ENCODE measurements around the gene FANCE. TPM values are rescaled to one million over a fixed set of nuclear protein-coding genes. Genes with fewer than 3 reads are reported as not detected.
A peak's percentile ranks its signal among the peaks of the same experiment; 100 is the strongest.

Gene FANCE, protein sequence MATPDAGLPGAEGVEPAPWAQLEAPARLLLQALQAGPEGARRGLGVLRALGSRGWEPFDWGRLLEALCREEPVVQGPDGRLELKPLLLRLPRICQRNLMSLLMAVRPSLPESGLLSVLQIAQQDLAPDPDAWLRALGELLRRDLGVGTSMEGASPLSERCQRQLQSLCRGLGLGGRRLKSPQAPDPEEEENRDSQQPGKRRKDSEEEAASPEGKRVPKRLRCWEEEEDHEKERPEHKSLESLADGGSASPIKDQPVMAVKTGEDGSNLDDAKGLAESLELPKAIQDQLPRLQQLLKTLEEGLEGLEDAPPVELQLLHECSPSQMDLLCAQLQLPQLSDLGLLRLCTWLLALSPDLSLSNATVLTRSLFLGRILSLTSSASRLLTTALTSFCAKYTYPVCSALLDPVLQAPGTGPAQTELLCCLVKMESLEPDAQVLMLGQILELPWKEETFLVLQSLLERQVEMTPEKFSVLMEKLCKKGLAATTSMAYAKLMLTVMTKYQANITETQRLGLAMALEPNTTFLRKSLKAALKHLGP
- 14.7 TPM for total RNA-seq

DNA sequence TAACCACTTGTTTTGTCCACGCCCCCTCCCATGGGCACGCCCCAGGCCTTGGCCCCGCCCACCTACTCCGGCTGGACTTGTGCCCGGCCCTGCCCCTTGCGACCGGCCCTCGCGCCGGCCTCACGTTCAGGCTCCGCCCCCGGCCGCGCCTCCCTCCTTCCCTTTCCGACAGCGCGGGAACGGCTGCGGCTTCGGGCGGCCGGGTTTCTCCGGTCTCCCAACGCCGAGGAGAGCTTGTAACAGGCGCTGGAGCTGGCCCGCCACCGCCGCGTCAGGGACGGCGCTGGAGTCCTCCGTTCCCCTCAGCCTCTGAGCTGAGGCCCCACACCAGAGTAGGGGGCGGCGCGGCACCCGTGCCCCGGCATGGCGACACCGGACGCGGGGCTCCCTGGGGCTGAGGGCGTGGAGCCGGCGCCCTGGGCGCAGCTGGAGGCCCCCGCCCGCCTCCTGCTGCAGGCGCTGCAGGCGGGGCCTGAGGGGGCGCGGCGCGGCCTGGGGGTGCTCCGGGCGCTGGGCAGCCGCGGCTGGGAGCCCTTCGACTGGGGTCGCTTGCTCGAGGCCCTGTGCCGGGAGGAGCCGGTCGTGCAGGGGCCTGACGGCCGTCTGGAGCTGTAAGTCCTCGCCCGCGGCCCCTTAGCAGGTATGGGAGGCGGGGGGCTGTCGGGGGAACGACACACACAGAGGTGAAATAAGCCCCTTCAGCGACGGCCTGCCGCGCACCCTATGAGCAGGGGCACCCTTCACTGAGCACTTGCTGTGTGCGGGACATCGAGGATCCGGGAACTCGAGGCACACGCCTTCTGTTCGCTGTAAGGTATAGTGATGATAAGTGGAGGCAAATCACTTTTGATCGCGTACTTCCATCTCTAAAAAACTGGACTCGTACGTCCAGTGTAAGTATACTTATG lies at the start of gene FANCE:
Gene FANCE (plus strand): TSS at position 156 of the 908 bp plus-strand sequence. CDS start 208 bp downstream, at position 364.
- peak; percentile 97 for DNase-seq

DNA sequence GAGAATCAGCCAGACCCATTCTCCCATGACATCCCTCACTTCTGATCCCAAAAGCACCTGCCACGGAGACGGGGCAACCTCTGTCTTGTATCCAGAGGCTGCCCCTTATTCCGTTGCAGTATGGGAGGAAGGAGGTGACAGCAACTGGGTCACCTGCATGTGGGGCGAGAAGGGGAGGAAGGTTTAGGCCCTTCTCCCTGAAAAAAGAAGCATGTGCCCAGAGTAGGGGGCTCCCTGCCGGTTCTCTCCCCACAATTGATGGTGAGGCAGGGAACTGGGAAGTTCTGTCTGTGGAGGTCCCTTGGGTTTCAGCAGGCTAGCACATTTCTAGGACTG lies 49.3 kb upstream of the FANCE start:
- no peak for DNase-seq

DNA sequence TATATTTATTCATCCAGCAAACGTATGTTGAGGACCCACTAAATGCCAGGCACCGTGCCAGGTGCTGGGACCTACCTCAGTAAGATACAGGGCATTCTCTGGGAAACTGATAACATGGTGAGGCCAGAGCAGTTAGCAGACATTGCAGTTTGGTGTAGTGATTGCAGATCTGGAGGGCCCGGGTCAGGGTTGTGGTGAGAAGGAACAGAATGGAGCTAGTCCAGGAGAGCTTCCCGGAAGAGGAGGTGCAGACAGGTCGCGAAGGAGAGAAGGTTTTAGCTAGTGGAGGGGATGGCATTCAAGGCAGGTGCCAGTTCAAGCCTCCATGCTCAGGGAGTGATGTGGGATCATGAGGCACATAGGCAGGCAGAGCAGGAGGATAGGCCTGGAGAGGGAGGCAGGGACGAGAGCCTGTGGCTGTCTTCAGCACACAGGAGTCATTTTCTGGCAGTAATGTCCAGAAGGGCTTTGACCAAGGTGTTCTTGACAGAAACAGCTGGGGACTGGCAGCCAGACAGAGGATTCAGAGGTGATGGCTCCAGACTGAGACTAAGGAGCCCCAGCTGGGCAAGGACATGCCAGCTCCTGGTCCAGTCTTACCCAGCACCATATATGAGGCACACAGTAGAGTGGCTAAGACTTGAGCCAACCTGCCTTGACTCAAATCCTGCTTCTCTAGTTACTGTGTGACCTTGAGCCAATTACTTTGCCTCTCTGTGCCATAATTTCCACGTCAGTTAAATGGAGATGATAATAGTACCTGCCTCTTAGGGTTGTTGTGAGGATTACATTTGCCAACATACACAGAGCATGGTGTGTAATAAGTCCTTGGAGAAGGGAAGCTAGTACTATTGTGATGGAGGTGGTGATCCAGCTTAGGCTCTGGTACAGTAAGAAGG lies 48.3 kb upstream of the FANCE start:
- DNase-seq = no peak

DNA sequence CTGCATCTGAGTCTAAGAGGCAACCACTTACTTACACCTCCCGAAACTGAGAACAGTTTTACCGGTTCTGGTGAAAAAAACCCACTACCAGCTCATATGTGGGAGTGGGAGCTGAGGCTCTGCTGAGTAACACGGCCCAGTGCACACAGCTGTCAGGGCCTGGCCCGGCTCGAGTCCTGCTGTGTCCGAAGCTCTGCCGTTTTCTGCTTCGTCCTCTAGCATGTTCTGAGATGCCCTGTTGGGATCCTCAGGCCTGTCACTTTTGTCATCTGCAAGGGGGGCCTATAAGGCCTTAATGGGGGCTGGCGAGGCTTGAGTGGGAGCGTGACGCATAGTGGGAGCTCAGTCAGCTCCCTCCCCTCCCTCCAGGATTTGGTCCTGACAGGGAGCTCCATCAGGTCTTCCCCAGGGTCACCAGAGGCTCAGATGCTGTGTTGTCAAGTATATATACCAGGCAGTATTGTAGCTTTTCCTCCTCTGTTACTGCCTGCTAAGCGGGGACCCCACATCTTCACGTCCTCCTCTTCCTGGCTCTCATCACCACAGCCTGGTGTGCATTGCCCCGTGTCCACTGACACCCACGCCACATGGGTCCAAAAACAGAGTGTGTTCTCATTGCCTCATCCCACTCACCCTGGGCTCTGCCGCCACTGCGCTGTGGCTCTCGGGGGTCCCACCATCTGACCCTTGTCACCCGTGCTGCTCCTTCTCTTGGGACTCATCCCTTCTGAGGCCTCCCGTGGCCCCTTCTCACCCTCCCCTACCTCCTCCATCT lies 45.2 kb upstream of the FANCE start:
- no peak for DNase-seq

DNA sequence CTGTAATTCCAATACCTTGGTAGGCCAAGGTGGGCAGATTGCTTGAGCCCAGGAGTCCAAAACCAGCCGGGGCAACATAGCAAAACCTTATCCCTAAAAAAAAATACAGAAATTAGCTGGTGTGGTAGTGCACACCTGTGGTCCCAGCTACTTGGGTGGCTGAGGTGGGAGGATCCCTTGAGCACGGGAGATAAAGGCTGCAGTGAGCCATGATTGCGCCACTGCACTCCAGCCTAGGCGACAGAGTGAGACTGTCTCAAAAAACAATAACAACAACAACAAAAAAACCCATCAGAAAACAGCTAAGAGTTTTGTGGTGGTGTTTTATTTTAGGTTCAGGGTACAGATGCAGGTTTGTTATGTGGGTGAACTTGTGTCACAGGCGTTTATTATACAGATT lies 42.9 kb upstream of the FANCE start:
- no peak for DNase-seq

DNA sequence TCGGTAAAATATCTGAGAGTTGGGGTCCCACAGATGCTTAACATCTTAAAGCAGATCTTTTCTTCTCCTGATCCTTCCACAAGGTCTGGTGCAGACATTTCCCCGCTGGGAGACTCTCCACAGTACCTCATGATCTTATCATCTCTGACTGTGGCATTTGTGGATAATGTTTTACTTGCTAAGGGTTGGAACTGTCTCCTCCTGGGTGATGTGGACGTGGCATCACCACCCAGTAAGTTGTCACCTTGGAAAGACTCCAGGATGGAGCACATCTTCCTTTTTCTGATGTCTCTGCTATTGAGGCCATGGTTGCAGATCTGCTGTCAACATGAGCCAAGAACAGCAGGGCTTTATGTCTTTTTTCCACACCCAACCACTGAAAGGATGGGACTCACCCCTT lies 42.0 kb upstream of the FANCE start:
- no peak for DNase-seq

DNA sequence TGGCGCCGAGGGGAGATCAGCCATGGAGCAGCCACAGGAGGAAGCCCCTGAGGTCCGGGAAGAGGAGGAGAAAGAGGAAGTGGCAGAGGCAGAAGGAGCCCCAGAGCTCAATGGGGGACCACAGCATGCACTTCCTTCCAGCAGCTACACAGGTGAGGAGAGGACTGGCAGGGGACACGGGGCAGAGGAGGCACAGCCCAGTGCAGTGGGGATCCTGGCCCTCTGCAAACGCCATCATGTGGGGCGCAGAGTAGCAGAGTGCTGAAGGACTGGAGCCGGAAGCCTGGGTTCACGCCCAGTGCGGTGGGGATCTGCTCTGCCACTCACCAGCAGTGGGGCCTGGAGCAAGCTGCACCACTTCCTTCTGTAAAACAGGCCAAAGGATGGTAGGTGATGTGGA lies 41.1 kb upstream of the FANCE start:
- no peak for DNase-seq

DNA sequence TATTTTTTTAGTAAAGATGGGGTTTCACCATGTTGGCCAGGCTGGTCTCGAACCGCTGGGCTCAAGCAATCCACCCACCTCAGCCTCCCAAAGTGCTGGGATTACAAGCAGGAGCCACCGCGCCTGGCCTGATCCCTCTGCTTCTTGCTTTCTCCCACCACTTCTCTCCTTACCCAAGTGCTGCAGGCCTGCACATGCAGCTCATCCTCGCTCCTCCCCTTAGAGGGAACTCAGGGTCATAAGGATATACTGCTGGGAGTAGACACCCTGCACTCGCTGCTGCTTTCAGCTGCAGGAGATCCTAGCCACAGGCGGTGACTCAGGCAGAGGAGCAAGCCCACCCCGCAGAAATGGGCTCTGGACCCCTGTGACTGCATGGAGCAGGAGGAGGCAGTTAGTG lies 40.0 kb upstream of the FANCE start:
- DNase-seq = no peak

DNA sequence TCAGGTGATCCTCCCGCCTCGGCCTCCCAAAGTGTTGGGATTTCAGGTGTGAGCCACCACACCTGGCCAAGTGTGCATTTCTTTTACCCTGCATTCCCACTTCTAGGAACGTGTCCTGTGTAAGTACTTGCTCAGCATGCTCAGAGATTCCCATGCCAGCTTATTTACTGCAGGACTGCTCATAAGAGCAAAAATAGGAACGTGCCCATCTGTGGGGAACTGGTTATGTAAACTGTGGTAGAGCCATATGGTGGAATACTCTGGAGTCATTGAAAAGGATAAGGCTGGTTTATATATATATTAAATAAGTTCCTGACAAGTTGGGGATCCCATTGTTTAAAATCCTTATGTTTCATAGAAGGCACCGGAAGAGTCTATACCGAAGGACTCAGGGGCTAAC lies 38.2 kb upstream of the FANCE start:
- no peak for DNase-seq

DNA sequence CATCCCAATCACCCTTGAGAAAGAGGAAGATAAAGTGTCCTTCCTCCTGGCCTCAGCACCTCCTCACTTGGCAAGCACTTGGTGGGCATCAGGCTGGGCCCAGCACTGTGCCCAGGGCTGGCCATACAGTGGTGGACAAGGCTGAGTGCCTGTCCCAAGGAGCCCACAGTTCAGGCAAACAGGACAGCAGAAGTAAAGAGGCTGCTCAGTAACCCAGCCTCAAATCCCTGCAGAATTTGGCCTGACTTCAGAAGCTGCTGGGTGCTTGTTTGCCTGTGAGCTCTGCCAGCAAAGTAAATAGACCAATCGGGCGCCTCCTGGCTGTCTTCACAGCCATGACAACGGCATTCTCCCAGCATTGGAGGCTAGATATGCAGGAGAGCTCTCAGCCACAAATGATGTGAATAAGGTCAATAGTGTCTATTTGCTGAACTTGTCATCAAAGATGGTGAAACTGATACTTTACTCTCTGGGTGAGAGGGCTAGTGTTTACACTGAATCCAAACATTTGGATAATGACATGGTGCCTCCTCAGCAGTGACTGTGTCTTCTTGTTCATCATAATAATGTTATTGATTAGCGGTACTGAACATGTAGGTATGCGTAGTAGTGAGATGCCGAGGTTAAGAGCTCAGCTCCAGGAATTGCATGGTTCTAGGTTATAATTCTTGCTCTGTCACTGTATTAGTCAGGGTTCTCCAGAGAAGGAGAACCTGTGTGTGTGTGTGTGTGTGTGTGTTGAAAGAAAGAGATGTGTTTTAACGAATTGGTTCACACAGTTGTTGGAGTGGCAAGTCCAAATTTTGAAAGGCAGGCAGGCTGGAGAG lies 36.9 kb upstream of the FANCE start:
- peak; percentile 71 for DNase-seq

DNA sequence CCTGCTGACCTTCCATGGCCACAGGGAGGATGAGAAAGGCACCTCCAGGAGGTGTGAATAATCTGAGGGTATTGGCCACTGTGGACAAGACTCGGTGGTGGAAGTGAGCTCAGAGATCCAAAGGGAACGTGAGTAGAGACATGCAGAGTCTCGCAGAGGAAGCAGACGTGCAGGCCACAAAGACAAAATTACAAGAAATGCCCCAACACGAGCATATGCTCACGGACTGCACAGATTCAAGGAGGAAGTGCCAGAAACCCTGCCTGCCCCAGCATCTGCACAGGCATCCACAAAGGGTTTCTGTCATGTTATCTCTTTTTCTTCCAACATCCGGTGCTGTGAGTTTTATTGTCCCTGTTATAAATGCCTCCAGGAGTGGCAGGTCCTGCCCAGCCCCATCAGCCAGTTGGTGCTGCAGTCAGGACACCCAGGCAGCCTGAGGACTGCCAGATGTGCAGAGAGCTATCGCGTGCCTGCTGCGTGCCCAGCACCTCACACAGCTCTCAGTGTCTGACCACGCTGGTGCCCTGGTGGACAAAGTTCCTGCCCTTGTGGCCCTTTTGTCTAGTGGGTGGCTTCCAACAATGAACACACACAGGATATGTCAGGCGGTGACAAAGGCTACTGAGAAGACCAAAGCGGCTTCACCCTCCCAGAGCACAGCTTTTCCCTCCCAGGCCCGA lies 34.0 kb upstream of the FANCE start:
- DNase-seq = no peak

DNA sequence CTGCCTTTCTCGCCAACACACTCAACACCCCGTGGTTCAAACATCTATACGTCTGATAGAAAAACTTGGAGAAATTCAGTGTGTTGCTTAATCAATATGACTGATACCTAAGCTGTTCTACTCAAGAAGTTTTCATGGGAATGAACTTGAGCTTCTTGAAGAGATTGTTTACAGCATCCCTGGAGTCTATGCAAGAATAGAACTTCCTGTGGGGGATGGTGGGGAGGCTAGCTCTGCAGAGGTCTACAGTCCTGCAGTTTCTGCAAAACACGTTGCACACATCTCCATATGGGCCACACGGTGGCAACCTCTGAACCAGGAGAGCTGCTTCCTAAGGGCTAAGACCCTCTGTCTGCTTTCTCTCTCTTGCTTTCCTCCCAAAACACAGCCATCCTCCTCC lies 32.7 kb upstream of the FANCE start:
- DNase-seq = peak; percentile 25

DNA sequence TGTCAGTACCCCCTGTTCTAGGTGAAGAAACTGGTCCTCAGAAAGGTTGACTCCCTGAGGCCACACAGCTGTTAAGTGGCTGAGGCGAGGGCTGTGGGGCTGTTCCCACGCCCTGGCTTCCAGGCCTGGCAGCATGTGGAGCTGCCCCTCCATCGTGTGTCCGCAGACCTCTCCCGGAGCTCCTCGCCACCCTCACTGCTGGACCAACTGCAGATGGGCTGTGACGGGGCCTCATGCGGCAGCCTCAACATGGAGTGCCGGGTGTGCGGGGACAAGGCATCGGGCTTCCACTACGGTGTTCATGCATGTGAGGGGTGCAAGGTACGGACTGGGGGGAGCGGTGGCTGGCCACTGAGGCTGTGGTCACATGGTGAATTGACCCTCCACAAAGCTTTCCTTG lies 32.2 kb upstream of the FANCE start:
- DNase-seq = no peak

DNA sequence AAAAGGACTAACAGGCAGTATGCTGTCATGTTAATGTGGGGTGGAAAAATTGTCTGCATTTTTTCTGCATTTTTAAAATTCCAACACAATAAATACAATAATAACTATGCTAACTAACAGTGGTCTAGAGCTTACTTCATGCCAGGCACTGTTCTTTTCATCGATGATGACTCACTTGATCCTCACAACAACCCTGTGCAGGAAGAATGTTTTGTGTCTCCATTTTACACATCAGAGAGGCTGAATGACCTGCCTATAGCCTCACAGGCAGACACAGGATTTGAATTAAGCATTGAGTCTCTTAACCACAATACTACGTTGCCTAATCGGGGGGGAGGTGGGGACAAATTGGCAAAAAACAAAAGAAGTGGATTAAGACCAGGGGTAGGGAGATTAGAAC lies 26.9 kb upstream of the FANCE start:
- no peak for DNase-seq

DNA sequence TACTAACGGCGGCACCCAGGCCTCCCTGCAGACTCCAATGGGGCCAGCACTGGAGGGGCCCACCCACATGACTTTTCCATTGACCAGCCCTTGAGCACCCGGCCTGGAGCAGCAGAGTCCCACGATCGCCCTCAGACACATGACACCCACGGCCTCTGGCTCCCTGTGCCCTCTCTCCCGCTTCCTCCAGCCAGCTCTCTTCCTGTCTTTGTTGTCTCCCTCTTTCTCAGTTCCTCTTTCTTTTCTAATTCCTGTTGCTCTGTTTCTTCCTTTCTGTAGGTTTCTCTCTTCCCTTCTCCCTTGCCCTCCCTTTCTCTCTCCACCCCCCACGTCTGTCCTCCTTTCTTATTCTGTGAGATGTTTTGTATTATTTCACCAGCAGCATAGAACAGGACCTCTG lies 26.1 kb upstream of the FANCE start:
- DNase-seq = no peak

DNA sequence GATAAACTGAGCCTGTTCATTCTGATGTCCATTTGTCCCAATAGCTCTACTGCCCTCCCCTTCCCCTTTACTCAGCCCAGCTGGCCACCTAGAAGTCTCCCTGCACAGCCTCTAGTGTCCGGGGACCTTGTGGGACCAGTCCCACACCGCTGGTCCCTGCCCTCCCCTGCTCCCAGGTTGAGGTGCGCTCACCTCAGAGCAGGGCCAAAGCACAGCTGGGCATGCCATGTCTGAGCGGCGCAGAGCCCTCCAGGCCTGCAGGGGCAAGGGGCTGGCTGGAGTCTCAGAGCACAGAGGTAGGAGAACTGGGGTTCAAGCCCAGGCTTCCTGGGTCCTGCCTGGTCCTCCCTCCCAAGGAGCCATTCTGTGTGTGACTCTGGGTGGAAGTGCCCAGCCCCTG lies 24.7 kb upstream of the FANCE start:
- DNase-seq = no peak

DNA sequence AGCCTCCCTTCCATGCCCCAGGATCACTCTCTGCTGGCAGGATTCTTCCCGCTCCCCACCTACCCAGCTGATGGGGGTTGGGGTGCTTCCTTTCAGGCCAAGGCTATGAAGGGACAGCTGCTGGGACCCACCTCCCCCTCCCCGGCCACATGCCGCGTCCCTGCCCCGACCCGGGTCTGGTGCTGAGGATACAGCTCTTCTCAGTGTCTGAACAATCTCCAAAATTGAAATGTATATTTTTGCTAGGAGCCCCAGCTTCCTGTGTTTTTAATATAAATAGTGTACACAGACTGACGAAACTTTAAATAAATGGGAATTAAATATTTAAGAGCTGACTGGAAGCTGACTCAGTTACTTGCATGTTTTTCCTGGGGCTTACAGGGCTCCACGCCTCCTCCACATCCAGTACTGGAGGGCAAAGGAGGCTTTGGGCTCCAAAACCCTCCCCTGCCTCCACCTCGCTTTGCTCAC lies 24.3 kb upstream of the FANCE start:
- DNase-seq = no peak

DNA sequence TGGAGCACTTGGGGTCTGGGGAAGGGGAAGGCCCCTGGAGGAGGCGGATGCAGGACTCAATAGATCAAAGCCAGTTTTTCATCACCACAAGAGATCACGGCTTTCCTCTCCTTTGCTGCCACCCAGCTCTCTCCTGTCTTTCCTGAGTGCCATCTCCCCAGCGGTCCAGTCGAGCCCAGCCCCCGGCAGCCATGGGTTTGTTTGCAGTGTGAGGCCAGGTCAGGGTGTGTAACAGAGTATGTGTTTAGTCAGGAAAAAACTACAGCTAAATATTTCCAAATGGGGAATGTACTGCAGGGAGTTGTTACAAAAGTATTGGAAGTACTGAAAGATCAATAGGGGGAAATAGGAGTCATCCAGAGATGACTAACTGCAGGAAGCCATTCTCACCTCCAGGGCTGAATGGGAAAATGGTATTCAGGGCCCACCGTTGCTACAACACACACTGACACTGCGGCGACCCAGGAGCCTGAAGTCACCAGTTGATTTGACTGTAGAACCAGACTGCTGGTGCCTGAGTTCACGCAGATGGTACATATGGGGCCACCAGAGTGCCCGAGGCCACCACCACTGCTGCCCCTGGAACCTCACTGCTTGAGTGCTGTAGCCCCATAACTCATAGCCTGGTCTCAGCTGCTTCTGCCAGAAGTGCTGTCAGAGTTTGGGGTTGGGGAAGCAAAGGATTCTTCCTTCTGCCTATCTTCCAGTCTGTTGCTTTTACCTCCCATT lies 23.6 kb upstream of the FANCE start:
- DNase-seq = no peak

DNA sequence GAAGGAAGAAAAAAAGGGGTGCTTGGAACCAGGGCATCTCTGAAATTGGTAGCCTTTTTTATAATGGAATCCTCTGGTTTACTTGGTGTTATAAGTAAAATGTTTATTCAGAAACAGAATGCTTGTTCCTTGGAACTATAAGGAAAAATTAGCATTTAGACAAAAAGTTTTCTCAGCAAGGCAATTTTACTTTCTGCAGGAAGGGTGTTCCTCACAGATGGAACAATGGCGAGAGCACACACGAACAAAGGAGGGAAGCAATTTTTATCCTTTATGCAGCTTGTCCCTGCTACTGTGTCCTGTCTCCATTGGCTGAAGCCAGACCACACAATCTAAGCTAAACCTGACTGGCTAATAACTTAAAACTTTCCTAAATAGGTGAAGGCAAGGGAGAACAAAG lies 22.7 kb upstream of the FANCE start:
- DNase-seq = no peak

All from tongue (tissue), 2 donors.